ENCODE data around the gene EHMT1.

GRCh38 chr9:137749511-137749910, 130.7 kb downstream of the EHMT1 start:
- TF ChIP-seq JUNB (IDR thresholded peaks at IDR 0.05; ENCODE audit: unreplicated experiment) (no peak), POLR2AphosphoS5 (IDR thresholded peaks at IDR 0.05; ENCODE audit: low read depth) (no peak), CTCF (conservative IDR thresholded peaks at IDR 0.05; ENCODE audit: low read depth in 2 of 2) (no peak), EZH2 (IDR thresholded peaks at IDR 0.05; ENCODE audit: low read depth, unreplicated experiment) (no peak), REST (IDR thresholded peaks at IDR 0.05; ENCODE audit: unreplicated experiment) (no peak), CREB1 (CRISPR knock-in tag; IDR thresholded peaks at IDR 0.05; ENCODE audit: low read depth) (no peak)
